CD4-positive, alpha-beta T cell (primary cell): Measurements from ENCODE around the gene HSPB1. TPM values are rescaled to one million over a fixed set of nuclear protein-coding genes. Genes with fewer than 3 reads are reported as not detected.

Experiments
- ATAC-seq: fragments of 200-7000 bp; cut with Tn5 transposase; one replicate; pipeline ENCODE4 v1.10.0; 2022; ENCODE audit warnings: mild to moderate bottlenecking; ENCODE audit not compliant: poor library complexity
- CTCF ChIA-PET: fragments of 350-600 bp; sonication (Branson Sonifier 250); formaldehyde crosslinking; loops from one replicate; lab custom pipeline; 2021; ENCODE audit warnings: antibody characterized with exemption, inconsistent platforms; lab: Charles Lee
- POLR2A ChIA-PET: fragments of 350-600 bp; sonication (Branson Sonifier 250); formaldehyde crosslinking; loops from one replicate; lab custom pipeline; 2021; ENCODE audit warnings: antibody characterized with exemption, inconsistent platforms; lab: Charles Lee
- DNase-seq, 14 experiments: peaks; one replicate each; pipeline ENCODE4 v3.0.0-alpha.2; 2013 to 2020; ENCODE audit warnings: mixed read lengths in 2 of 14
- H3K27ac ChIP-seq, 2 donors: one replicate each; pipeline versions ENCODE4 v1.5.1 to v1.7.0; 2013; ENCODE audit warnings: low read length in 2 of 2, low read depth in 1 of 2, mild to moderate bottlenecking in 1 of 2
- H3K27me3 ChIP-seq, 2 experiments: 1 replicate in 1 of 2; 2 replicates in 1 of 2; pipeline versions ENCODE4 v1.6.1 to v1.7.0; 2013; ENCODE audit warnings: low read length in 2 of 2, control low read depth in 1 of 2, mild to moderate bottlenecking in 1 of 2, moderate library complexity in 1 of 2; ENCODE audit not compliant: insufficient read depth in 2 of 2, control insufficient read depth in 1 of 2
- H3K36me3 ChIP-seq: one replicate; pipeline ENCODE4 v1.6.1; 2013; ENCODE audit warnings: low read length, control low read depth; ENCODE audit not compliant: insufficient read depth
- H3K4me1 ChIP-seq: one replicate; pipeline ENCODE4 v1.6.1; 2013; ENCODE audit warnings: low read length, control low read depth; ENCODE audit not compliant: insufficient read depth
- H3K4me3 ChIP-seq: one replicate; pipeline ENCODE4 v1.5.1; 2013; ENCODE audit warnings: mild to moderate bottlenecking, low read length, moderate library complexity
- H3K9me3 ChIP-seq, 2 experiments: 1 replicate in 1 of 2; 2 replicates in 1 of 2; pipeline versions ENCODE4 v1.6.1 to v1.7.0; 2013; ENCODE audit warnings: low read length in 2 of 2, mild to moderate bottlenecking in 2 of 2, control low read depth in 1 of 2, moderate library complexity in 1 of 2; ENCODE audit not compliant: control insufficient read depth in 1 of 2, insufficient read depth in 1 of 2
- H3K27ac Mint-ChIP-seq: one replicate; pipeline ENCODE4 v1.8.0; 2020; ENCODE audit warnings: mixed read lengths
- H3K27me3 Mint-ChIP-seq: one replicate; pipeline ENCODE4 v1.8.0; 2021; ENCODE audit warnings: mixed read lengths
- H3K36me3 Mint-ChIP-seq: one replicate; pipeline ENCODE4 v1.8.0; 2021; ENCODE audit warnings: low read depth, mixed read lengths
- H3K4me1 Mint-ChIP-seq: one replicate; pipeline ENCODE4 v1.8.0; 2021; ENCODE audit warnings: low read depth, mixed read lengths
- H3K4me3 Mint-ChIP-seq: one replicate; pipeline ENCODE4 v1.8.0; 2020; ENCODE audit warnings: mild to moderate bottlenecking, mixed read lengths
- H3K9me3 Mint-ChIP-seq: one replicate; pipeline ENCODE4 v1.8.0; 2020; ENCODE audit warnings: mixed read lengths
- intact Hi-C, 2 experiments: fragments of 100-400 bp; cut with DNase I in 1 of 2; cut with micrococcal nuclease in 1 of 2; formaldehyde crosslinking; loops; one replicate each; pipeline versions ENCODE4 v1.15.1 to v1.9.0; 2023 to 2025; cut with DNase I, micrococcal nuclease
- total RNA-seq, 174 experiments: library from RNA in 2 of 174; stranded (reverse) in 2 of 174; gene quantifications; one replicate each; pipeline ENCODE4 v1.2.3 and lab custom pipeline; 2021 to 2026
- TF ChIP-seq, protein P1 (sequence below): fragments of 200-600 bp; IDR thresholded peaks from one replicate; pipeline ENCODE4 v1.8.0; 2022; ENCODE audit warnings: antibody characterized with exemption, mild to moderate bottlenecking

HSPB1 gene
- total RNA-seq, 2 experiments from 2014 or later = 38.0 to 38.6 TPM

DNA sequence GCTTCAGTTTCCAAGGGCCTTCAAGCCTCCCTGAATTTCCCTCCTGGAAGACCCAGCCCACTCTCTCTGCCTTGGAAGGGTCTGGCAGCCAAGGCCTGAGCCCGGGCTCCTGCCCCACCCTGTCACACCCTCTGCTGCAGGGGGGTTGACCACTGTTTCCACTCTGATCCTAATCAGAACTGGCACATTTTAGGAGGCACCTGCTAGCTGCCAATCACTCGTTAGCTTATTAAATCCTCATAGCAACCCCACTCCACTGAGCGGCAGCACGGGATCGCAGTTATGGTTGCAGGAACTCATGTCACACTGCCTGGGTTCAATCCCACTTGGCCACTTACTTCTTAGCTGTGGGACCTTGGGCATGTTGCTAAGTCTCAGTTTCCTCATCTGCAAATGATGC, 12.9 kb downstream of the HSPB1 start:
- intact Hi-C loops = loop anchor here (5.0 to 10.0 kb wide), 2 partner anchors 33 to 441 kb away; partner anchors contain the start of gene RHBDD2 (in 1 of the 2)
- POLR2A ChIA-PET = no interaction called here
- TF ChIP-seq, protein P1, sequence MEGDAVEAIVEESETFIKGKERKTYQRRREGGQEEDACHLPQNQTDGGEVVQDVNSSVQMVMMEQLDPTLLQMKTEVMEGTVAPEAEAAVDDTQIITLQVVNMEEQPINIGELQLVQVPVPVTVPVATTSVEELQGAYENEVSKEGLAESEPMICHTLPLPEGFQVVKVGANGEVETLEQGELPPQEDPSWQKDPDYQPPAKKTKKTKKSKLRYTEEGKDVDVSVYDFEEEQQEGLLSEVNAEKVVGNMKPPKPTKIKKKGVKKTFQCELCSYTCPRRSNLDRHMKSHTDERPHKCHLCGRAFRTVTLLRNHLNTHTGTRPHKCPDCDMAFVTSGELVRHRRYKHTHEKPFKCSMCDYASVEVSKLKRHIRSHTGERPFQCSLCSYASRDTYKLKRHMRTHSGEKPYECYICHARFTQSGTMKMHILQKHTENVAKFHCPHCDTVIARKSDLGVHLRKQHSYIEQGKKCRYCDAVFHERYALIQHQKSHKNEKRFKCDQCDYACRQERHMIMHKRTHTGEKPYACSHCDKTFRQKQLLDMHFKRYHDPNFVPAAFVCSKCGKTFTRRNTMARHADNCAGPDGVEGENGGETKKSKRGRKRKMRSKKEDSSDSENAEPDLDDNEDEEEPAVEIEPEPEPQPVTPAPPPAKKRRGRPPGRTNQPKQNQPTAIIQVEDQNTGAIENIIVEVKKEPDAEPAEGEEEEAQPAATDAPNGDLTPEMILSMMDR = no peak

DNA sequence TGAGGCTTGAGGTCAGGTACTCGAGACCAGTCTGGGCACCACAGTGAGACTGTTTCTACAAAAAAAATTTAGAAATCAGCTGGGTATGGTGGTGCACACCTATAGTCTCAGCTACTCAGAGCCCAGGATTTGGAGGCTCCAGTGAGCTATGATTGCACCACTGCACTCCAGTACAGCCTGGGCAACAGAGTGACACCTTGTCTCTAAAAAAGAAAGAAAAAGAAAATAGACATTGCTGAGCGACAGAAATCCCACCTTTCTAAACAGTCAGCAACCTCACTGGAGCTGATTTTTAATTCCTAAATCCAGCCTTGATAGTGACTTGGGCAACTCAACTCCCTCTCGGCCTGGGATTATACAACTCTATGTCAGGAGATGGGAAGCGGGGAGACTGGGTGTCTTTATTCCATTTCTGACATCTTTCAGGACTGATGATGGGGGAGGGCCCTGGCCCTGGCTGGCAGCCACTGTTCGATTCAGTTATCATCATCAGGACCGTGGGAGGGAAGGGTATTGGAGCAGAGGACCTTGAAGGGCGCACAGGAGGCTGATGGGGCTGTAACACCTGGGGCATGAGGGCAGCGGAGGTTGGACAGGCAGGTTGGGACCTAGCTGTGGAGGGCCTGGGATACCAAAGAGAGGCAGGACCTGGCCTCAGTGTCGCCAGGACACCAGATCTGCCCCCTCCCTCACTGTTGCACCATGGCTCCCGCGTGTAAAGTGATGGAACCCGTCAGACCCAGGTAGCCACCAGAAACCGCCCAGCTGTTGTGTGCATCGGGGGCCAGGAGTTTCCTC, 14.7 kb downstream of the HSPB1 start:
- Histone ChIP-seq H3K4me1 (peaks cover 31% of the 10 kb centered on the region), H3K27me3 (no peaks in the 10 kb centered on the region), H3K27ac (peak overlapping the region; percentile 72 to 91), H3K36me3 (peaks cover 3% of the 10 kb centered on the region), H3K4me3 (peak overlapping the region; percentile 78), H3K9me3 (no peaks in the 10 kb centered on the region)
- intact Hi-C loops = loop anchor here (5.0 to 10.0 kb wide), 2 partner anchors 35 to 442 kb away; partner anchors contain the start of gene RHBDD2 (in 1 of the 2)
- CTCF ChIA-PET = interaction anchor here (1.0 to 2.3 kb wide), 3 partner anchors 26 to 139 kb away, joined by 3 to 14 read pairs (median 5); partner anchors contain the start of gene YWHAG
- peak overlapping the region; percentile 83 for H3K27ac Mint-ChIP-seq
- DNase-seq = no peak
- H3K9me3 Mint-ChIP-seq = no peaks in the 10 kb centered on the region
- TF ChIP-seq, protein P1 = no peak
- peak overlapping the region; percentile 96 for H3K4me3 Mint-ChIP-seq
- peaks cover 29% of the 10 kb centered on the region for H3K4me1 Mint-ChIP-seq
- POLR2A ChIA-PET = interaction anchor here (0.6 to 3.7 kb wide), 11 partner anchors 10 to 1660 kb away, joined by 3 to 64 read pairs (median 9); partner anchors contain the start of genes GTF2I, HSPB1 and YWHAG
- H3K36me3 Mint-ChIP-seq = peaks cover 8% of the 10 kb centered on the region
- ATAC-seq = no peak
- no peaks in the 10 kb centered on the region for H3K27me3 Mint-ChIP-seq

More for the DNA sequence above, 12.9 kb downstream of the HSPB1 start:
- Mint-ChIP-seq H3K4me1 (peaks cover 29% of the 10 kb centered on the region), H3K36me3 (peaks cover 8% of the 10 kb centered on the region), H3K27ac (no peak overlapping the region), H3K9me3 (no peaks in the 10 kb centered on the region), H3K4me3 (no peak overlapping the region), H3K27me3 (no peaks in the 10 kb centered on the region)
- CTCF ChIA-PET = interaction anchor here (0.8 to 2.7 kb wide), 2 partner anchors 24 to 125 kb away, joined by 3 to 44 read pairs; no protein-coding TSS in a partner anchor
- peaks cover 31% of the 10 kb centered on the region for H3K4me1 ChIP-seq
- no peak overlapping the region for H3K4me3 ChIP-seq
- no peaks in the 10 kb centered on the region for H3K36me3 ChIP-seq
- ATAC-seq (no peak), DNase-seq (no peak)
- no peaks in the 10 kb centered on the region for H3K27me3 ChIP-seq
- no peaks in the 10 kb centered on the region for H3K9me3 ChIP-seq
- H3K27ac ChIP-seq = no peak overlapping the region

DNA sequence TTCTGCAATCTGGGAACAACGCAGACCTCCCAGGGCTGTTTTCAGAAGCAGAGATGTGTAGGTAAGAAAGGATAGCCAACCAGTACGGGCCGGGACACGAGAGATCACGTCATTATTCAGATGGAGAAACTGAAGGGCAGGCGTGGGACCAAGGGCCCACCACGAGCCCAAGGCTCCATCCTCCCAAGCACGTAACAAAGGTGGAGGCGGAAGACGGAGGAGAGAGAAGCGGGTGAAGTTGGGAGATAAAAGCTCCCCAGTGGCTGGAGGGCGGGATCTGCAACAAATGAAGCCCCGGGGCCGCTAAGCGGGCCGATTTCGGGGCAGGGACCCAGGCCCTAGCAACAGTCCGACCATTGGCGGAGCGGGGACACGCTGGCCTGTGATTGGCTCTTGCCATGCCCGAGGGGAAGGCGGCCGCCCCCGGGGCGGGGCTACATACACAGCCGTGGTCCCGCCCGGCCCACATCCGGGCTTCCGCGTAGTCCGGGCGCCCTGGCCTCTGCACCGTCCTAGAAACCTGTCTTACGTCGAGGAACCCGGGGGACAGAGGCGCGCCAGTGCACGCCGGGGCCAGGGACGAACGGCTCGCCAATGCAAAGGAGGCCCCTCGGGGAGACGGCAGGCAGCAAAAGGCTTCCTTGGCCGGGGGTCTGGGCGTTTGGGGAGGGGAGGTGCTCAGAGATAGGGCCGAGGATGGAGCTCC, 15.5 kb downstream of the HSPB1 start:
- POLR2A ChIA-PET = interaction anchor here (0.6 to 3.7 kb wide), 20 partner anchors 9 to 1661 kb away, joined by 3 to 64 read pairs (median 5); partner anchors contain the start of genes GTF2I, HSPB1 and YWHAG
- peak overlapping the region; percentile 96 for H3K4me3 Mint-ChIP-seq
- intact Hi-C loops = loop anchor here (1.0 to 10.0 kb wide), 4 partner anchors 27 to 443 kb away; partner anchors contain the start of gene RHBDD2 (in 1 of the 2)
- Histone ChIP-seq H3K27ac (peak overlapping the region; percentile 79 to 91), H3K36me3 (peaks cover 3% of the 10 kb centered on the region), H3K27me3 (no peaks in the 10 kb centered on the region), H3K4me1 (peaks cover 31% of the 10 kb centered on the region), H3K9me3 (no peaks in the 10 kb centered on the region), H3K4me3 (peak overlapping the region; percentile 78)
- peaks cover 8% of the 10 kb centered on the region for H3K36me3 Mint-ChIP-seq
- H3K27ac Mint-ChIP-seq = peak overlapping the region; percentile 83
- CTCF ChIA-PET = interaction anchor here (1.0 to 2.3 kb wide), 4 partner anchors 27 to 139 kb away, joined by 3 to 14 read pairs (median 4); partner anchors contain the start of gene YWHAG
- DNase-seq = peak; percentile 87 to 98 (median 95)
- ATAC-seq = peak; percentile 90
- TF ChIP-seq, protein P1 = no peak
- no peaks in the 10 kb centered on the region for H3K27me3 Mint-ChIP-seq
- H3K9me3 Mint-ChIP-seq = no peaks in the 10 kb centered on the region
- H3K4me1 Mint-ChIP-seq = peaks cover 29% of the 10 kb centered on the region
